B cell (primary cell): ENCODE data around the gene ALDH1A2.

Source experiments
- CTCF ChIP-seq: fragments of 200-600 bp; IDR thresholded peaks from one replicate; pipeline ENCODE4 v1.8.0; 2022; ENCODE audit warnings: antibody characterized with exemption, mild to moderate bottlenecking
- EZH2 ChIP-seq: IDR thresholded peaks from 2 replicates; pipeline ENCODE4 v1.6.1; 2012; ENCODE audit warnings: borderline replicate concordance, low read depth, mild to moderate bottlenecking, moderate library complexity, low read length; ENCODE audit not compliant: insufficient read depth, poor library complexity, severe bottlenecking

- no peak for TF ChIP-seq CTCF
- TF ChIP-seq EZH2: no peak
Observed at GRCh38 chr15:58010983-58011382, 54.5 kb downstream of the ALDH1A2 start.
